Germinal center (tissue), 1 donor: Measurements from ENCODE around the gene NDUFV2.

Experiments used
- DNase-seq: peaks from one replicate; pipeline ENCODE4 v3.0.0; 2012; ENCODE audit warnings: mixed read lengths, low spot score

NDUFV2 gene

DNA sequence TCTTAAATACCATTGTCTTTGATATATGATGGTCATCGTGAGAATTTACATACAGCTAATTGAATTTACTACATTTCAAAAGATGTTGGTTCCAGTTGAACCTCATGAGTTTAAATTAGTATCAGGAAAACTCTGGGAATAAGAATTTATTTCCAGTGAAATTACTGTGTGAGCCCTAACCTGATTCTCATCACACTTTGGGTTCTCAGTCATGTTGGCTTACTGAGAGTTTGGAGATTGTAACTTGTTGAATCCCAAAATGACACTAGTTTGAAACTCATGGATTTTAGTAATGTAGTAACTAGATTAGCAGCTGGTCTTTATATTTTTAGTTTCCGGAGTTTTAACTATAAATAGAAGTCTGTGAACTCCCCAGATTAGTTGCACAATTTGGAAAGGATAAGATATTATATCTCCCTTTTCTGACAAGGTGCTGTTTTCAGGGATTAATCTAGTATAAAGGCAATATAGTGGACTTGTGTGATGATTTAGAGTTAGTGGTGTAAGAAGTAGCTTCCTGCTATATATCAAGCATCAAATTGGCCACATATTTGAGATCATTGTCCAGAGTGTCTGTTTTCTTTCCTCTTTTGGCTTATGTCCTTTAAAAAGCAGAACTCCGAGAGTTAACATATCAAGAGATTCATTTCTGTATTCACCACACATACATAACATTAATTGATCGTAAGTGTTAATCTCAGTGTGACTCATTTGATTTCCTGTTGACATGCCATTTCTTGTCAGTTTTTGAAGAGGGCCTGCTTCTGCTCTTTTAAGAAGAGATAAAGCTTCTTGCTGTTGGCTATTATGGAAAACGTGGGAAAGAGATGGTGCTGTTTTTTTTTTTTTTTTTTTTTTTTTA is 15.7 kb downstream of the NDUFV2 start:
- DNase-seq, result peak; percentile 12

DNA sequence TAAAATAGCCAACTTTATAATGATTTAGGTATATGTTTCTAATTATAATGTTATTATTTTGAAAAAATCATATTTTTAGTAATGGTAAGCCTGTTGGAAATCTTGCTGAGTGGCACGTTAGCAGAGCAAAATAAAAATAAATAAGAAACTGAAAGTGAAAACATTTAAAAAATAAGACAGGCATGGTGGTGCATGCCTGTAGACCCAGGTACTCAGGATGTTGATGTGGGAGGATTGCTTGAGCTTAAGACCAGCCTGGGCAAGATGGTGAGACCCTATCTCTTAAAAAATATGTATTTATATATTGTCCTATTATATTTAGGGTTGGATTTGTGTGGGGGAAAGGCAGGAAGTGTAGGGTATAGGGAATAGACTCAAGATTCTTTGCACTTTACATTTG is 18.3 kb downstream of the NDUFV2 start:
- DNase-seq, result no peak

DNA sequence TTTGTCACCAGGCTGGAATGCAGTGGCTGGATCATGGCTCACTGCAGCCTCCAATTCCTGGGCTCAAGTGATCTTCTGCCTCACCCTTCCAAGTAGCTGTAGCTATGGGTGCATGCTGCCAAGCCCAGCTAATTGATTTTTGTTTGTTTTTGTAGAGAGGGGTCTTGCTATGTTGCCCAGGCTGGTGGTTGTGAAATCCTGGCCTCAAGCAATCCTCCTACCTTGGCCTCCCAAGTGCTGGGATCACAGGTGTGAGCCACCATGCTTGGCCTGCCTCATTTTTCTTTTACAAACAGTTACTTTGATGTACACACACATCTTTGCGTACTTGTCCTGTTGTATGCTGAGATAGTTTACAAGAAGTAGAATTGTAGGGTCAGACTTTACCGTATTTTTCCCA is 21.0 kb downstream of the NDUFV2 start:
- DNase-seq, result no peak

DNA sequence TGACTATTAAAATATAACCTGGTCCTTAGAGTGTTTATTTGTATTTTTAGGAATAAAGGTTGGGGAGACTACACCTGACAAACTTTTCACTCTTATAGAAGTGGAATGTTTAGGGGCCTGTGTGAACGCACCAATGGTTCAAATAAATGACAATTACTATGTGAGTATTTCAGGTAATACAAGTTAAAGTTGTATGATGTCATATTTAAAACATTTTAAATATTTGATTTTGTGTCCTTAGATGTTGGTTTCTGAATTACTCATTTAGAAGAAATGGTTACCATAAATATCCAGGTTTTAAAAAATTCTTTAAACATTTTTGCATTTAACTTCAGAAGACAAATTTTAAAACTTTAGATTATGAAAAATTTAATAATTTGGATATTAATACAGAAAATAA is 22.3 kb downstream of the NDUFV2 start:
- no peak for DNase-seq

DNA sequence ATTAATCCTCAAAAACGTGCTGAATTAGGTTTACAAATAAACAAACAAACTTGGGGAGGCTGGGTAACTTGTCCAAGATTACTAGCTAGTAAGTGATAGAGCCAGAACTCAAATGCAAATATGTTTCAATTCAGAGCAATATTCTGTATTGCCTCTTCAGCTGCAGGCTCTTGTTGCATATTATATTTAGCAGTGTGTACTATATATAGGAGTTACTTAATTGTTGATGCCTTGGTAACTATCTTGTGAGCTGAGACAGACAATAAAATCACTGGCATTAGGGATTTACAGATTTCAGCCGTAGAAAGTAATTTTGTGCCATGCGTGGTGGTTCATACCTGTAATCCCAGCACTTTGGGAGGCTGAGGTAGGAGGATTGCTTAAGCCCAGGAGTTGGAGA is 23.8 kb downstream of the NDUFV2 start:
- DNase-seq, result no peak

DNA sequence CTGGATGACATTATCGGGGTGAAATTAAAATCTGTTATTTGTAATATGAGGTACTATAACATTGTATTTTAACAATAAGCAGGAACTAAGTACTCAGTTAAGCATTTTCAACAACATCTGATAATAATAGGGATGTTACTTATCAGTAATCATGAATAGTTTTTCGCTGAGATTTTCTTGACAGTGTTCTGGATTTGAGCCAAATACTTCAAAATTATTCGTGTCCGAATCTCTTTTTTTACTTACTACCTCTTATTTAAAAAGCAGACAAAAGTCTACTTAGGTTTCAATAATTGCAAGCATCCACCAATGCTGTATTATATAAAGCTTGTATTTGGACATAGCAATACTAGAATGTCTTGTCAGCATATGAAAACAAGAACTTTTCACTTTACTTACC is 27.7 kb downstream of the NDUFV2 start:
- DNase-seq, result no peak

DNA sequence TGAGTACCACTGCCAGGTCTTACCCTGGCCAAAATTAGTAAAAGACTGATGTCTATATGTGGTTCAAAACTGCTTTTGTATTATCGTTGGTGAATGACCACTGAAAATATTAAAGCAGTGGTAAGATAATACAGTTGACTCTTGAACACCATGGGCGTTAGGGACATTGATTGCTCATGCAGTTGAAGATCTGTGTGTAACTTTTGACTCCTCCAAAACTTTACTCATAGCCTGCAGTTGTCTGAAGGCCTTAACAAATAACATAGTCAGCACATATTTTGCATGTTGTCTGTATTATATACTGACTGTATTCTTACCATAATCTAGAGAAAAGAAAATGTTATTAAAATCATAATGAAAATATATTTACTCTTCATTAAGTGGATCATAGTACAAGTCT is 28.3 kb downstream of the NDUFV2 start:
- DNase-seq, result no peak

DNA sequence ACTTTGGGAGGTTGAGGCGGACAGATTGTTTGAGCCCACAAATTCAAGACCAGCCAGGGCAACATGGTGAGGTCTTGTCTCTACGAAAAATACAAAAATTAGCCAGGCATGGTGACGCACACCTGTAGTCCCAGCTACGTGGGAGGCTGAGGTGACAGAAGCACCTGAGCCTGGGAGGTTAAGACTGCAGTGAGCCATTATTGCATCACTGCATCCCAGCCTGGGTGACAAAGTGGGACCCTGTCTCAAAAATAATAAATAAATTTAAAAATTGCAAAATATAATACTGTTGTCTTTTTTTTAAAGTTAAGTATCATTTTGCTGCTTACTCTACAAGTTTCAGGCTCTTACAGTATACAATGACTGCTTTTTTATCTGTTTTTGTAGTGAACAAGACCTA is 30.1 kb downstream of the NDUFV2 start:
- no peak for DNase-seq

DNA sequence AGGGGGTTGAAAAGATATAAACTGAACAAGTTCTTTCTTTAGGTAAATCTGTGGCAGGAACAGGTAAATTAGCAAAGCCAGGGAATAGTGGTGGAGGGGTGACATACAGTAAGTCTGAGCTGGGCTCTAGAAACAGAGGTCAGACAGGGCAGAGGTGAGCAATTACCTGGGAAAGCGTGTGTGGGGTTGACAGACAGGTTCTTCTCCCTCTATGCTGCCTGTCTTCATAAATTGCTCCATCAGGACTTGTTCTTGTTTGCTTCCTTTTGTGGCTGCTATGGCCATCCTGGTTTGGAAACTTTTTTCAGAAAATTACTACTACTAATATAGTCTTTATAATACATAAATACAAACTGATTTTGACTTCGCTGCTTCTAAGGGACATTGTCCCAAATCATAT is 30.7 kb downstream of the NDUFV2 start:
- DNase-seq, result no peak

DNA sequence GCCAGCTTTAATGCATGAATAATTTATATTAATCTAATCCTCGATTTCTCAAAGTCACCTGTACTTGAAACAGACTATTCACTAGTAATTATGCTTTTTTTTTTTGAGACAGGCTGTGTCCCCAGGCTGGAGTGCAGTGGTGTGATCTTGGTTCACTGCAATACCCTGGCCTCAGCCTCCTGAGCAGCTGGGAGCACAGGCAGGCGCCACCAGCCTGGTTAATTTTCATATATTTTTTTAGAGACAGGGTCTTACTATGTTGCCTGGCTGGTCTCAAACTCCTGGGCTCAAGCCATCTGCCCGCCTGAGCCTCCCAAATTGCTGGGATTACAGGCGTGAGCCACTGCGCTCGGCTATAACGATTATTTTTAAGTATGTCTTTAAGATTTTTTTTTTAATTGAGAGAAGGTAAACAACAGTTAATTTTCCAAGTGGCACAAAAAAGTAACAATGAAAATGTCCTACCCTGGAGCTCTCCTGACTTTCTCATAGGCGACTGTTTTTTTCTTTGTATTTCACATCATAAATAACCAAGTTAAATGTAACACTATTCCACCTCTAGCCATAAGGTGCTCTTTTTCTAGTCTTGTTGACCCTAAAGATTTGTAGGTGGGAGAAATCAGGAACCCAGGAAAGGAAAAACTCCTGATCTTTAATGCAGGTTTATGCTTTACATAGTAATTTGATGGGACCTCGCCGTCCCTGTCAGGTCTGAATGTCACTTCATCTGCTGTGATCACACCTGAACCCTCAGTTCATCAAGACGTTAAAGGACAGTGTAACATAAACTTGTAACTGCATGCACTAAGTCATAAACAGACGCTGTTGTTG is 32.8 kb downstream of the NDUFV2 start:
- DNase-seq, result no peak

DNA sequence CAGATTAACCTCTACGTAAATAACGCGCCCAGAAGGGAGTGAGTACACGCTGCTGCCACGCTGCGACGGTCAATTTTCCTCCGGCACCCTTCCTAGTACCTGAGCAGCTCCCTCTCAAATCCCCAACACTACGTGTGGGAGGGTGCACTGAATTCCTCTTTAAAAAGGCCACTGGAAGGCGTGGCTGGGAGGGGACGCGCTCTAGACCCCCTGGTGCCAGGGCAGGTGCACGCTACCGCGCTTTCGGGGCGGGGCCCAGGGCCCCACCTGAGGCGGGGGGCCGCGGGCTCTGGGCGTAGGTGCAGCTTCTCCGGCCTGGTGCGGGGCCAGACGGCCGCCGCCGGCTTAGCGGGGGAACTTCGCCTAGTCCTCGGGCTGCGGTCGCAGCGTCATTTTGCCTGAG is 33.4 kb downstream of the NDUFV2 start:
- peak; percentile 67 for DNase-seq

DNA sequence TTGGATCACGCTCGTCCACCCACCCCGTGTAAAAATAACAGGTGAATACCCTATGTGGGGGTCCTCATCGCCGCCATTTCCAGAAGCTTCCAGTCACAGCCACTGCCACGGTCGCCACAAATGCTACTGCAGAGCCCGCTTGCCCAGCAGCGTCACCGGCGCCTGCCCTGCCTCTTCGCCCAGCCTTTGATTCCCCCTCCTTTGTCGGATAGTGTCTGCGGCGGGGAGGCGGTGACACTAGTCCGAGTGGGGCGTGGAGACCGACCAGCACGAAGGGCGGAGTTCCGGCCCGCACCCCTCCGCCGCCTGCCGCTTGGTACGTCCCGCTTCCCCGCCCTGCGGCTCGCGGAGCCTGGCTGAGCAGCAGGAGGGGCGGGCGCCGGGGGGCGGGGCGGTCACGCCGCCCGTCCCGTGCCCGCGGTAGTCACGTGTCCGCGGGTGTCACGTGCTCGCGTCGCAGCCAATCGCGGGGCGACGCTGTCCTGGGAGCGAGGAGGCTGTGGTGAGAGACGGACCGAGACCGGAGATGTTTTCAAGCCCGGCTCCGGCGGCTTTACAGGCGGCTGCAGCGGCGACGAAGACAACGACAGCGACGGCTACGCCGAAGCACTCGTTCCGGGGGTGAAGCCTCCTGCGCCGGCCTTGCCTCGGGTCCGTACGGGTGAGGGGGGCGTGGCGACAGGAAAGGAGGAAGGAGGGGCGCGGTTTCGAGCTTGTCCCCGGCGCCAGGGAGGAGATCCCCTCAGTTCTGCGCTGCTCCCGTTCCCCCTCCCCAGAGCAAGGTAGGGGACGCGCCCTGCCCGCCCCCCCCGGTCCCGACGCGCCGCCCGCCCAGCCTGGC is 34.0 kb downstream of the NDUFV2 start, which contains the start of gene ANKRD12:
ANKRD12 (plus strand) TSS at position 467 of the 841 bp plus-strand sequence. CDS start 45,652 bp downstream, outside the sequence.
- DNase-seq, result peak; percentile 98

DNA sequence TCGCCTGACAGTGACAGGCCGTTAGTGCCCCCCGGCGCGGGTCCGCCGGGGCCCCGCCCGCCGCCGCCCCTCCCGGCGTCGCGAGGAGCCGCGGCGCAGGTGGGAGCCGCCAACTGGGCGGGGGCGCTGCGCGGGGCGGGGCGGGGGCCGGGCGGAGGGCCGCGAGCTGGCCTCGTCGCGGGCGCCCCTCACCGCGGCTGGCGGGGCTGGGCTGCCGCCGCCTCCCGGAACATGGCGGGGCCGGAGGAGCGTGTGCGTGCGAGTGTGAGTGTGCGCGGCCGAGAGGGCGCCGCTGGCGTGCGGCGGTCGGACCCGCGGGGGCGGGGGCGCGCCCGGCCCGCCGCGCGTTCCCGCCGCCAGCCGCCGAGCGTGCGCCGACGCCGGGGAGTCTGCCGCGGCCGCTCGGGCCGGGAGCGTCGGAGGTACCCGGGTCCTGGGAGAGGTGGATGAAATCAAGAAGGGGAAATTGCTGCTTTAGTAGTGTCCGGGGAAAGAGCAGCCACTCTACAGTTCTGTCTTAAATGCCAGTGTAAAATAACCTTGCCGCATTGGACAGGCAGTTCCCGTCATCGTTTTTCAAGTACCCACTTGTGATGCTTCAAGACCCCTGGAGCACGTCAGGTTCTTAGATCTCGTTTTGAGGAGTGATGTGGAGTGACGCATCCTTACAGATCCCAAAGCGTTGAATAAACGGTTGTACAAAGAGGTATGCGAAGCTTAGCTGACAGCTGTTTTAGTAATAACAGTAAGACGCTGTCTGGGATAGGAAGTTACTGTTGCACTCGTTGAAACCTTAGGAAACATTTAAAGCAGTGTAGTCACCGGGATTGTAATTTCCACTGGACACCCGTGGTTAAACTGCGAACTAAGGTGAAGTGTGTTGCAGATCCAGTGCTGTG is 34.9 kb downstream of the NDUFV2 start:
- peak; percentile 82 for DNase-seq

DNA sequence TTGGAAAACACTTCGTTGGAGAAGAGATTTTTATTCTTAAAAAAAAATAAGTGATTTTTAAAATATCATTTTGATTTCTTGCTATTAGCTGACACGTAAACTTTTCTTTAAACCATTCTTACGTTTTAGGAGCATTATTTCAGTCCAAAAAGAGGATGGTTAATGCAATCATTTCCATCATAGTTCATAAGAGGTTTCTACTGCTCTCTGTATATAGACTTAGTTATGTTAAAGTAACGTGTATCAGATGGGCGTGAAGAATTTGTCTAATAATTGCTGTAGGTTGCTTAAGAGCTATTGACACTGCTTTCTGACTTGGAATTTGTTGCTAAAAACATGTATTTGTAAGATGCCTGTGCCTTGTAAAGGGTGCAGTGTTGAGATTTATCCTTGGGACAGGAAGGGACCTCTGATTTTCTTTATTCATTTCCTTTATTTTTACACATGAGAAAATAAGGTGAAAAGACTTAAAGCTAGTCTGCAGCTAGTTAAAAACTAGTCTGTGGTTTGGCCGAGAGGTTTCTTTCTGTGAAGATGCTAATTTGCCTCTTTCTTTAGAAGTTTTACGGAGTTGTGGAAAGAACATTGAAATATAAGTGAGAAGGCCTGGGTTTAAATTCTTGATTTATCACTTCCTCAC is 37.0 kb downstream of the NDUFV2 start:
- DNase-seq, result no peak

DNA sequence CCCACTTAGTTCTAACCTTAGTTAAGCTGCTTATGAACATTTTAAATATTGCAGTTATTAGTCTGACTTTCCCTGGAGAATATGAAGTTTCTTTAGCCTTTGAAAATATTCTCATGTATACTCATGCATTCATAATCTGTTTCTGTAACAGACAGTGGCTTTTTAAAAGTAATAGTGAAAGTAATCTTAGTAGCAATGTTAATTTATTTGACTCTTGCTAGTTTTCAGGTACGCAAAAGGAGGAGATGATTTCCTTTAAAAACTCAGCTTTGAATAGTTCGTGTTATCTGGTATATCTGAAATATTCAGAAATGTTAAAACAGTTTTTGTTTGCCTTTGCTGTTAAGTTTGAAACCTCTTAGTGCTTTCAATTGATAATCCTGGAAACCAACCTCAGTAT is 37.9 kb downstream of the NDUFV2 start:
- DNase-seq, result no peak

DNA sequence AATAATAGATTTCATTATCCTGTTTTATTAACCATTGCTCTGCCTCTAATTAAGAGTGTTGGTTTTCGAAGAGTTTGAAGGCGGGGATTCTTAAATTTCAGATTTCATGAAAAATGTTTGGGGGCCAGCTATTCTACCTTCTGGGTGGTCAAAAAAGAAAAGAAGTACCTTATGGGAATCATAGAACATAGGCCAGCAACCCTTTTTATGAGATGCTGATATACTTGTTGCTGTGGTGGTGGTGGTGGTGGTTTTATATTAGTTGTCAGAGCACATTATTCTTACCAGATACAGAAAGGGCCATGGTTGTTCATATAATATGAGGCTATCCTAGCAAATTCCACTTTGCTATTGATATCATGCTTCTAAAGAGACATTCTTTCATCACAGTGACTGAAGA is 38.5 kb downstream of the NDUFV2 start:
- DNase-seq, result no peak

DNA sequence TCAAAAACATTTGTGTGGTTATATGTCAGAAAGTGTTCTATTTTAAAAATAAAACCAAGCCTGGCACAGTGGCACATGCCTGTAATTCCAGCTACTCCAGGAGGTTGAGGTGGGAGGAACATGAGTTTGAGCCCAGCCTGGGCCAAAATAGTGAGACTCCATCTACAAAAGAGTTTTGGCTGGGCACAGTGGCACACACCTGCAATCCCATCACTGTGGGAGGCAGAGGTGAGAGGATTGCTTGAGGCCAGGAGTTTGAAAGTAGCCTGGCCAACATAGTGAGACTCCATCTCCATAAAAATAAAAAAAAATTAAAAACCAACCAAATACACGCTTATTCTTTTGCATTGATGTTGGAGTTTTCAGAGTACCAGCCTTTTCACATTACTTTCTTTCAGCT is 43.7 kb downstream of the NDUFV2 start:
- DNase-seq, result no peak

DNA sequence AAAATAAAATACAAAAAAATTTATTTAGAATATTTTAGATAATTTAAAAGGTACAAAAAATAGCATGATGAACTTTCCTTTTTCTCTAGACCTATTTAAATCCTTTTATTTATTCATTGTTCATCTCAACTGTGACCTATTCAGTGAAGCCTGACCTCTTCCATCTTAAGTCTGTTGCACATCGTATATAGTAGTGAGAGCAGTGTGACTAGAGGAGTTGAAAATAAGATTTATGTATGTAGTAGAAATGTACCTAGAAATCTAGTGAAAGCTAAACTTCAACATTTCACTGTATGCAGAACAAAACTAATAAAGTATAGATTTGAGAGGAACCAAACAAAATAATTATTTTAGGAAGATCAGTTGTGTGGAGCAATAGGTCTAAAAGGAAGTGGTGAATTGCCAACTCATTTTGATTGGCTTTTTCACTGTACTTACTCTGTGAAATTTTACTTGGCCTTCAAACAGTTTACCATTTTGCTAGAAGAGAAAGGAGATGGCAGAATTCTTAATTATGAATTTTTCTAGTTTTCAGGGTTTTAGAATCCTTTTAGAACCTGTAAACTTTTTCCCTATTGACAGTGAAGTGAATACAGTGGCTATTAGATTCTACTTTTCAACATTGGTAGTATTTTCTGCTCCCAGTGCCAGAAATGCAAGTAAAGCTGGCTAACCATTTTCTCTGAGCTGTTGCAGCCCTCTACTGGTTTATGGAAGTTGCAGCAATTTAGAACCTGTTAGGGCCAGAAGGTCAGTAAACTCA is 45.1 kb downstream of the NDUFV2 start:
- peak; percentile 51 for DNase-seq

DNA sequence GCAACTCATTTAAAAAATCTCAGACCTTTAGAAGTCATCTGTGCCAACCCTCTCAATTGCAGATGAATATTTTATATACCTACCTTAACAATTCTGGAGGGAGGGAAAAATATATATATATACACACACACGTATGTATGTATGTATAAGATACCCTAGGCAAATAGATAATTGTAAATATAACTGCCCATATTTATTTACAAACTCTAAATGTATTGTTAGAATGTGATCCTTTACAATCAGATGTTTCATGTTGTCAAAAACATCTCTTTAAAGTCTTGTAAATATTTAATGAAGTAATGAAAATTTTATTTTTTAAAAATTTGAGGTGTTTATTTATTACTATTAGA is 45.7 kb downstream of the NDUFV2 start:
- no peak for DNase-seq

DNA sequence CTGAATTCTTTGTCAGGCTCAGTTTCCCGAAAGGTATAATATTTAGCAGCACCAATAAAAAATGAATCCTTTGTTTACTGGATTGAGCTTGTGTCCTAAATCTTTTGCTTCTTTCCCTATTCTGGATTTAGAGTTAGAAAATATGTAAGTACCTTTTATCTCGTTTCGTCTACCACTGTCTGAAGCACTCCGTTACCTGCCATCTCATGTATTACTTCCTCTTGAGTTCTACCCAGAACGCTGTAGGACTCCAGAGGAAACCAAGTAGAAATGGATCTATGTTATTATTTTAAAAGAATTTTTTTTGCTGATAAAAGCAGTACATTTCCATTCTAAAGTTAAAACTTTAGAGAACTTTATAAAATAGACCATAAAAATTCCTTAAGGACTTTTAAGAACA is 47.6 kb downstream of the NDUFV2 start:
- DNase-seq, result no peak
